ENCODE data around the gene SELENOI.

Gene SELENOI

GRCh38 chr2:26422947-26423629, 77.1 kb downstream of the SELENOI start:
- Histone ChIP-seq H3K9me3 (ENCODE audit: insufficient read depth, low read length) (no peaks in the 10 kb centered on the region), H3K36me3 (ENCODE audit: low read length) (no peaks in the 10 kb centered on the region), H2AFZ (ENCODE audit: low read depth, low read length, severe bottlenecking) (no peak overlapping the region), H3K4me2 (ENCODE audit: low read depth, low read length, poor library complexity, severe bottlenecking) (no peak overlapping the region), H3K4me3 (ENCODE audit: insufficient read depth, low read length, poor library complexity, severe bottlenecking) (no peak overlapping the region), H3K9ac (ENCODE audit: low read length) (no peak overlapping the region), H3K27ac (ENCODE audit: low read depth, low read length) (no peak overlapping the region), H3K79me2 (ENCODE audit: insufficient read depth, low read length) (no peaks in the 10 kb centered on the region), H4K20me1 (ENCODE audit: low read depth, low read length) (no peaks in the 10 kb centered on the region), H3K27me3 (ENCODE audit: low read length) (no peaks in the 10 kb centered on the region), H3K9me2 (replicated peaks; ENCODE audit: insufficient read depth, low read length) (no peaks in the 10 kb centered on the region), H3F3A (ENCODE audit: insufficient read depth) (no peaks in the 10 kb centered on the region)
- TF ChIP-seq, protein P1, sequence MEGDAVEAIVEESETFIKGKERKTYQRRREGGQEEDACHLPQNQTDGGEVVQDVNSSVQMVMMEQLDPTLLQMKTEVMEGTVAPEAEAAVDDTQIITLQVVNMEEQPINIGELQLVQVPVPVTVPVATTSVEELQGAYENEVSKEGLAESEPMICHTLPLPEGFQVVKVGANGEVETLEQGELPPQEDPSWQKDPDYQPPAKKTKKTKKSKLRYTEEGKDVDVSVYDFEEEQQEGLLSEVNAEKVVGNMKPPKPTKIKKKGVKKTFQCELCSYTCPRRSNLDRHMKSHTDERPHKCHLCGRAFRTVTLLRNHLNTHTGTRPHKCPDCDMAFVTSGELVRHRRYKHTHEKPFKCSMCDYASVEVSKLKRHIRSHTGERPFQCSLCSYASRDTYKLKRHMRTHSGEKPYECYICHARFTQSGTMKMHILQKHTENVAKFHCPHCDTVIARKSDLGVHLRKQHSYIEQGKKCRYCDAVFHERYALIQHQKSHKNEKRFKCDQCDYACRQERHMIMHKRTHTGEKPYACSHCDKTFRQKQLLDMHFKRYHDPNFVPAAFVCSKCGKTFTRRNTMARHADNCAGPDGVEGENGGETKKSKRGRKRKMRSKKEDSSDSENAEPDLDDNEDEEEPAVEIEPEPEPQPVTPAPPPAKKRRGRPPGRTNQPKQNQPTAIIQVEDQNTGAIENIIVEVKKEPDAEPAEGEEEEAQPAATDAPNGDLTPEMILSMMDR (IDR thresholded peaks at IDR 0.05; ENCODE audit: insufficient read depth, low read length, poor library complexity, severe bottlenecking), result no peak
- no peak for TF ChIP-seq EZH2phosphoT487 (conservative IDR thresholded peaks at IDR 0.05; ENCODE audit: low read length)

DNA sequence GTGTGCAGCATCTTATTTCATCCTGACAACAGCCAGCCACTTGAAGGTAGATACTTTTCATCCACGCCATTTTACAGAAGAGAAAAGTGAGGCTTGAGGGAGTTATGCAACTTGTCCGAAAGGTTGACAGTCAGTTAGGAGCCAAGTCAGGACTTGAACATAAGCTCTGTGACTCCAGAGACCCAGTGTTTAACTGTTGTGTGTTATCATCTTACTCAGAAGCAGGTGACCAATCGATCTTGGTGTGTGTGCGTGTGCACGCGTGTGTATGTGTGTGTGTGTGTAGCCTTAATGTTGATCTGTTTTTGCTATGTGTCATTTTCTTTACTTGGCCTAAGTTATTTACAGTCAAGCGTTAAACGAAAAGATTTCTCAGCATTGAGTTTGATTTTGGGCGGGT, 77.8 kb downstream of the SELENOI start:
- H3K4me3 ChIP-seq (ENCODE audit: insufficient read depth, low read length, poor library complexity, severe bottlenecking), result no peak overlapping the region
- no peaks in the 10 kb centered on the region for H3K79me2 ChIP-seq (ENCODE audit: insufficient read depth, low read length)
- no peak overlapping the region for H3K9ac ChIP-seq (ENCODE audit: low read length)
- H3F3A ChIP-seq (ENCODE audit: insufficient read depth), result no peaks in the 10 kb centered on the region
- H3K36me3 ChIP-seq (ENCODE audit: low read length), result no peaks in the 10 kb centered on the region
- no peaks in the 10 kb centered on the region for H3K27me3 ChIP-seq (ENCODE audit: low read length)
- H3K27ac ChIP-seq (ENCODE audit: low read depth, low read length), result no peak overlapping the region
- H3K9me2 ChIP-seq (replicated peaks; ENCODE audit: insufficient read depth, low read length), result no peaks in the 10 kb centered on the region
- no peaks in the 10 kb centered on the region for H3K9me3 ChIP-seq (ENCODE audit: insufficient read depth, low read length)
- H2AFZ ChIP-seq (ENCODE audit: low read depth, low read length, severe bottlenecking), result no peak overlapping the region
- no peaks in the 10 kb centered on the region for H4K20me1 ChIP-seq (ENCODE audit: low read depth, low read length)
- TF ChIP-seq EZH2phosphoT487 (conservative IDR thresholded peaks at IDR 0.05; ENCODE audit: low read length), result no peak
- TF ChIP-seq, protein P1 (IDR thresholded peaks at IDR 0.05; ENCODE audit: insufficient read depth, low read length, poor library complexity, severe bottlenecking), result no peak
- H3K4me2 ChIP-seq (ENCODE audit: low read depth, low read length, poor library complexity, severe bottlenecking), result no peak overlapping the region

- H4K20me1 ChIP-seq (ENCODE audit: low read depth, low read length), result no peaks in the 10 kb centered on the region
- no peak overlapping the region for H3K4me2 ChIP-seq (ENCODE audit: low read depth, low read length, poor library complexity, severe bottlenecking)
- no peak overlapping the region for H3K9ac ChIP-seq (ENCODE audit: low read length)
- no peak overlapping the region for H3K4me3 ChIP-seq (ENCODE audit: insufficient read depth, low read length, poor library complexity, severe bottlenecking)
- H3K9me2 ChIP-seq (replicated peaks; ENCODE audit: insufficient read depth, low read length), result no peaks in the 10 kb centered on the region
- H3K9me3 ChIP-seq (ENCODE audit: insufficient read depth, low read length), result no peaks in the 10 kb centered on the region
- H3F3A ChIP-seq (ENCODE audit: insufficient read depth), result no peaks in the 10 kb centered on the region
- H3K36me3 ChIP-seq (ENCODE audit: low read length), result no peaks in the 10 kb centered on the region
- no peak overlapping the region for H3K27ac ChIP-seq (ENCODE audit: low read depth, low read length)
- no peaks in the 10 kb centered on the region for H3K79me2 ChIP-seq (ENCODE audit: insufficient read depth, low read length)
- no peak overlapping the region for H2AFZ ChIP-seq (ENCODE audit: low read depth, low read length, severe bottlenecking)
- no peak for TF ChIP-seq EZH2phosphoT487 (conservative IDR thresholded peaks at IDR 0.05; ENCODE audit: low read length)
- TF ChIP-seq, protein P1 (IDR thresholded peaks at IDR 0.05; ENCODE audit: insufficient read depth, low read length, poor library complexity, severe bottlenecking), result no peak
- no peaks in the 10 kb centered on the region for H3K27me3 ChIP-seq (ENCODE audit: low read length)
Observed at GRCh38 chr2:26424221-26424620, 78.3 kb downstream of the SELENOI start.
